NCI-H2171 treated with DMSO at 0.1 percent for 48 hours (cell line): ENCODE measurements around the gene UNC5B.

Experiments
- DNase-seq: peaks from one replicate; lab custom pipeline; 2025; lab: John Stamatoyannopoulos, UW

The UNC5B gene

DNA sequence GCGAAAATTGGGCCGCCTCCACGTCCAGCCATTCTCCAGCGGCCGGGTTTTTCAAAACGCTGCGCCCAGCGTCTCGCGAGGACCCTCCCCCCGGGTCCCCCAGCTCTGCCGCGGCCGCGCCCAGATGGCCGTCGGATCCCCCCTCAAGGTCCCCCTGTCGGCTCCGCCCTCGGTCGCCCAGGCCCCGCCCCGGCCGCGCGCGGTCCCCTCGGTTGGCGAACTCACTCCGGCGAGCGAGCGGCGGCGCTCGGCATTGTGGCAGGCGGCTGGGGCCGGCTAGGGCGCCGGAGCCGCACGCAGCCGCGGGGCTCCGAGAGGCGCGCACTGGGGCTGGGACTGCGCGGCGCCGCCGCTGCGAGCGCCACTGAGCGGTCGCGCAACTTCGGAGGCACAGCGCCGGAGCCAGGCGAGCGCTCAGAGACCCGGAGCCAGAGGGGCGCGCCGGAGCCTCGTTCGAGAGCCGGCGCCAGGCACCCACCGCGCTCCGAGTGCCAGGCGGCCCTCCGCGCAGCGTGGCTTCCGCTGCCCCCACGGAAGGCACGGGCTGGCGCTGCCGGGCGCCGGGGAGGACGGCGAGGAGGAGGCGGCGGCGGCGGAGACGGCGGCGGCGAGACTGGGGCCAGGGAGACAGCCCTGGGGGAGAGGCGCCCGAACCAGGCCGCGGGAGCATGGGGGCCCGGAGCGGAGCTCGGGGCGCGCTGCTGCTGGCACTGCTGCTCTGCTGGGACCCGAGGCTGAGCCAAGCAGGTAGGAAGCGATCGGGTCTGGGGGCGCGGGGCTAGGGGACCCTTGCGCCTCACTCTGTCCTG, at the start of gene UNC5B:
Gene UNC5B (plus strand): TSS at position 253 of the 809 bp plus-strand sequence. CDS start 416 bp downstream, at position 669.
- peak; percentile 75 for DNase-seq

DNA sequence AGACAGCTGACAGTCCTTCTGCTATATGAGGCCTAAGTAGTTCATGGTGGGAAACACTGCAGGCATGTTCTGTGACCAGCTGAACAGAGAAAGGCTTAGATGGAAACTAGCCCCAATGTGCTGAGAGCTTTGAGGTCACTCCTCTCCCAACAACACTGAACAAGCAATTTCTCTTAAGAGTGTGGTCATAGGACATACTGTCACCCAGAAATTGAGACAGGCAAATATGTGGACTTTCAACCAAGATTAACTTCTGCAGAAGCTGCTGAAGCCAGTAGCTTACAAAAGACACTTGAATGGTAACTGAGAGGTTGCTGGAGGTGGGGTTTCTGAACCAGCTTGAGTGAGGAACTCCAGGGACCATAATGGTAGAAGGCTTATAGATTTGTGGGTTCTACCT, 38.9 kb upstream of the UNC5B start:
- no peak for DNase-seq

DNA sequence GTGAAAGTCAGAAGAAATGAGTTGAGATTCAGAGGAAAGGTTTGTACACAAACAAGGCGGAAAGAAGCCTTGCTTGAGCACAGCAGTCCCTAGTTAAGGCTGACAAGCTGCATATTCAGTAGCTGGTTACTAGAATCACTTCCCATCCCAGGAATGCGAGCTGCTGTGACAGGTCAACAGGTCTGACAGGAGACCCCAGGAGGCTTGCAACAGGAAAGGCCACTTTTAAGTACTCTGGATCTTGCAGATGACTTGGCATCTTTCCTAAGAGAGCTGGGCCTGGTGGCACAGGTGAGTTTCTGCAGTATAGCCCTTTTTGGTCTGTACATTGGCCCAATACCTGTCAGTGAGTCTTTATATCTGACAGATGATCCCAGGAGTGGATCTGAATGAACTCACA, 35.7 kb upstream of the UNC5B start:
- DNase-seq = no peak

DNA sequence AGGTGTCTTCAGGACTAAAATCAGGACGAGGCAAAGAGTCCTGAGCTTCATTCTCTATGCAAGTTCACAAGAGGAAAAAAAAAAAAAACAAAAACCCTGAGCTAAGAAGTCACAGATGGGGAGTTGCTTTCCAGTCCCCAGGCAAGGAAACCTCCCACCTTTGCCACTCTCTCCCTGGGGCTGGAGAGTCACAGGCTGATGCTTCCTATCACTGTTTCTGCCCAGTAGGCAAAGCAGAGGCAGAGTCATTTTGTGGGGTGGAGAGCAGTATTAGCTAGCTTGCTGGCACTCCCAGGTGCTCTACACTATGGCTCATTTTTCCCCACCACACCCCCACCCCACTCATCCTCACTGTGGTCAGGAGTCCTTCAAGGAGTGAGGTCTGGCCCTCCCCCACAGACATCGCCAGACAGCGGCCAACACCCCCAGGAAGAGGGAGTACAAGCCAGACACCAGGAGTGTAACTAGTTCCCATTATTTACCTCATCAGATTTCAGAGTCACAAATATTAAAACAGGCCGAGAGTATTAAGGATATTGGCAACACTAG, 34.6 kb upstream of the UNC5B start:
- DNase-seq = peak; percentile 27

DNA sequence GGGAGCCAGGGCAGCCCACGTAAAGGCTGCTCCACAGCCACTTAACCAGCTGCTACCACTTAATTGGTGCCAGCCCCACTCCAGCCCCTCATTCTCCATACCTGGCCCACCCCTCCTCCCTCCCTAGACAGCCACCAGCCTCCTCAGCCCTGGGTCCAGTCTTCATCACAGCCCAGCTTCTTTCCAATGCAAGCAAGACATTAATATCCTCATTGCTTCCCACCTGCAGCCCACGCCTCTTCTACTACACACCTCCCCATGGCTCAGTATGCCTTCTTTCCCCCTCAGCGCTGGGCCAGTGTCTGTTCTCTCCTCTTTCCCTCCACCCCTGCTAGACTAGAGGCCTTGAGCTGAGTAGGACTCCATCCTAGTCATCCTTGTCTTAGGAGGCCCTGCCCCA, 33.5 kb upstream of the UNC5B start:
- no peak for DNase-seq

DNA sequence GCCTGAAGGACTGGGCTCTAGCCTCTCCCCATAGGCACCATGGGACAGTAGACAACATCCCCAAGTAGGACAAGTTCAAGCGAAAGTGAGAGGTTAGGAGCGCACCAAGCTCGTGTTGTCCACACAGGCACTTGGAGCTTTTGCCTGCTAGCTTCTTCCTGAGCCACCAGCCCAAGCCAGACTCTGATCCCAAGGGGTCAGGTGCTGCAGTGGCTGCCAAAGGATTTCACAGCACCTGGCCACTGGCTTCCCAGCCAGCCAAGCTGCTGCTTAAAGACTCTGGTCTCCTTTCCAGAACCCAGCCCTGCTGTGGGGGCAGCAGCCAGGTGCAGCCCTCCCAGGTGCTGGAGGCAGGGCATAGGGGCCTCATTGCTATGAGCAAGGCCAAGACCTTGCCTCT, 33.0 kb upstream of the UNC5B start:
- peak; percentile 4 for DNase-seq

DNA sequence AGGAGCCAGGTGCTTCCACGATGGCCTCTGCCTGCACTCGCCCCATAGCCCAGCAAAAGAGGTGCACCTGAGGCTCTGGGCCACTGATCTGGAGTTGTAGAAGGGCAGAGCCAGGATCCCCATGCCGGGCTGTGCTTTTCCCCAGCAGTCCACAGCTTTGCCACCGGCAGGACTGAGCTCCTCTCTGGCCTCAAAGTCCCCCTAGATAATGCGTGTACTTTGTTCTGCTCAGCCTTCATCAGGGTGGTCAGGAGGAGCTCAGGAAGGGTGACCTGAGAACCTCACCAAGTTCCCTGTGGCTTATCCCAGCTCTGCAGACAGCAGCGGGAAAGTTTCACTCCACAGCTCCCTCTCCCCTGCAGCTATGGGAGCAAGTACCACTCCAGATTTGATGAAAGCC, 27.9 kb upstream of the UNC5B start:
- DNase-seq = no peak

DNA sequence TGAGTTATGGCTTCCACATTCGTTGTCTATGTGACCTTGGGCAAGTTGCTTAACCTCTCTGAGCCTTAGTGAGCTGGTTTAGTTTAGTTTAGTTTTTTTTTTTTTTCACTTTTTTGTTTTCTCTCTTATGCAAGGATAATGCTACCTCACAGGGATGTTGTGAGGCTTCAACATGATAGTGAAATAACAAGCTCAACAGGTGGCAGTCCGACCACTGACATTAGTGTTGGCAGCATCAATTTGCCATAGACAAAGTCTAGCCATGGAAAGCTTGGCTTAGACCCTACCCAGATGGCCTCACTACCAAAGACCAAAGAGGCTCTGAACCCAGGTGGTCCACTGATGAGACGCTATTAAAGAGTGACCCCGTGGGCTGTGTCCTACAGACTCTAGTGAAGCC, 27.2 kb upstream of the UNC5B start:
- no peak for DNase-seq

DNA sequence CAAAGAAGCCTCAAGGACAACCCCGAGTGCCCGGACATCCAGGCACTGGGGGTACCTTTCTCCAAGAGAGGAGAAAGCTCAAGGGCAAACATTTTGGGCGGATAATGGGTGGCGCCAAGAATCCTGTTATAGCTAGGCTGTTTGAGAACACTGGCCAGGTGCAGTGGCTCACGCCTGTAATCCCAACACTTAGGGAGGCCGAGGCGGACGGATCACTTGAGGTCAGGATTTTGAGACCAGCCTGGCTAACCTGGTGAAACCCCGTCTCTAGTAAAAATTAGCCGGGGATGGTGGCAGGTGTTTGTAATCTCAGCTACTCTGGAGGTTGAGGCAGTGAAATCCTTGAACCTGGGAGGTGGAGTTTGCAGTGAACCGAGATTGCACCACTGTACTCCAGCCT, 25.2 kb upstream of the UNC5B start:
- DNase-seq = no peak

DNA sequence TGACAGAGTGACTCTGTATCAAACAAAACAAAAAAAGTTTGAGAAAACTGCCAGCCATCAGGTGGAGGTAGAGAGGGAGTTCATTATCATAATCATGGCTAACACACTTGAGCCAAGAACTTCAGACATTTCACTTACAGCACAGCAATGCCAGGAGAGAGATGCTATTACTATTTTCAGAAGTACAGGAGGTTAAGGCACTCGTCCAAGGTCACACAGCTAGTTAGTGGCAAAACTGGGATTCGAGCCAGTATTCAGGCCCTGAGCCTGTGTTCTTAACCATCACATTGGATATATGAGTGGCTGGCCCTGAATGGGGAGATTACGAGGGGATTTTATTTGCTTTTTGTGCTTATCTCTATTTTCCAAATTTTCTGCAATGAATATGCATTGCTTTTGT, 24.8 kb upstream of the UNC5B start:
- DNase-seq = no peak

DNA sequence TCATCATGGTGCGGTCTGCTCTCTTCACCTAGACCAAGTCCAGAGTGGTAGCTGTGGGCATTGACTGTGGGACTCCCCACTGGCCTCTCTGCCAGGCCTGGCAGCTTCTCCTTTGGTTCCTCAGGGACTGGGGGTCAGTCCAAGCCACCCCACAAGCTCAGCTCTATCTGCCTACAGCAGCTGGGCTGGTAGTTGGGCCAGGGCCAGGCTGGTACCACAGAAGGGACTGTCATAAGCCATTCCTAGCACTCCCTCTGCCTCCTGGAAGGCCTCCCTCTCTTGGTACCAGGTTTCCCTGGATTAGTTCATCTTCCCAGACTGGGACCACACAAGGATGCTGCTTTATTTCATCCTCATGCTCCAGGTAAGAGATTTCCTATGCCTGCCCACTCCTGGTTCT, 24.2 kb upstream of the UNC5B start:
- DNase-seq = no peak

DNA sequence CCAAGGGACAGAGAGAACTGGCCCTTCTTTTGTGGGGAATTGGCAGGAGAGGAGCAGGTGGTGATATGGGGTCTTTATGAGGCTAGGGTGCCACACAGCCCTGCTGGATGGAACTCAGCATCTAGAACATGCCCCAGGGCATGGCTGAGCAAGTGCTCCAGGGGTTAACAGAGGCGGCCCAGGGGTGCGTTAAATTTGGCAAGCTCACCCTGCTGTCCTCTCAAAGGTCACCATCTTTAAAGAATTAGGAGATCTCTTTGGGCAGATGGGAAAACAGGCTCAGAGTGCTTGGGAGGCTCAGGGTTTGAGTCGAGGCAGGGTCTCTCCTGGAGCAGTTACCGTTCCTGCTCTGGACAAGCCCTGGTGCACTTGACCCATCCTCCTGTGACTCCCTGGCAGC, 21.4 kb upstream of the UNC5B start:
- no peak for DNase-seq

DNA sequence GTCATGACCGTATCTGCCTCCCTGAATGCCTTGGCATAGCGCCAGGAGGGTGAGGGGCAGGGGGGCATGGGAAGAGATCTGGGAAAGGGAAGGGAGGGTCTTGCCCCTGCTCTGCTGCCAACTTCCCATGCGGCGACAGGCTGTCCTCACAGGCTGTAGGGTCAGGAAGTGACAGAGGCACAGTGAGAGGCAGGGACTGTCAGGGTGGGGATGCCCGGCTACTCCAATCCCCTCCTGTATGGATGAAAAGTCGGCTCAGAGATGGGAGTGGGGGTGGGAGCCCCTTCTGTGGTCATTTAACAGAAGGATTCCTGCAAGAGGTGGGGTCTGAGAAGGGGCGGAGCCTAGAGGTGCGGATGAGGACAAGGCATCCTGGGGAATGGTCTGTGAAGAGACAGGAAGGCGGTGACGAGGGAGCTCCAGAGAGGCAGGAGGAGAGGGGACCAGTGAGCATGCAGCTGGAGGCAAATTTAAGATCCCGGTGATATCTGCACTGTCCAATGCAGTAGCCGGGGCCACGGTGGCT, 20.8 kb upstream of the UNC5B start:
- no peak for DNase-seq

DNA sequence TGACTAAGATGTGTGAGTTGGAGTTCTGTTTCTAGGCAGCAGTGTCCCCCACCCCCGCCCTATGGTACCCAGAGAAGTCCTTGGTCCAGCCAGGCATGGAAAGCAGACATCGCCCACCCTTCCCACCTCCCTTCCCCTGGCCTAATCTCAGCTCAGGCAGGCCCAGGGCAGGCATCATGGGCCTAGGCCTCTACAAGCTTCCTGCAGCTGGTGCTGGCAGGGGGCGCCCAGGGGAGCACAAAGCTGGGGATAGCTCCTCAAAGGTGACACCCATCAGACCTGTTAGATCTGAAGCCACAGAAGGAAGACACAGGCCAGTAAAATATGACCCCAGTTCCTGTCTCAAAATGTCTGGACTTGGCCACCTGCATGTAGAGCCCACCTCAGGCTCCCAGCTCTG, 18.9 kb upstream of the UNC5B start:
- DNase-seq = no peak

DNA sequence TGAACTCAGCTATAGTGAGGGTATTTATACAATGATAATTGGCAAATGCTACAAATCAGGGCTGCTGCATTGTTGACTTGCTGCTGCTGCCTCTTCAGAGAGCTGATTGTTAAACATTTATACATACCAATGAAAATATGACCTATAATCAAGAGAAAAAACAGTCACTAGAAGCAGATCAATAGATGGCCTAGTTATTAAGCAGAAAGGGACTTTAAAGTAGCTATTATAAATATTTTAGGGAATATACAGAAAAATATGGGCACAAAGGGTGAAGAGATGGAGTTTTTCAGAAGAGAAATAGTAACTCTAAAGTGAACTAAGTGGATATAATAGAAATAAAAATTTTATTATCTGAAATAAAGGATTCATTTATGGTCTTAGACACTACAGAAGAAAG, 14.4 kb upstream of the UNC5B start:
- no peak for DNase-seq

DNA sequence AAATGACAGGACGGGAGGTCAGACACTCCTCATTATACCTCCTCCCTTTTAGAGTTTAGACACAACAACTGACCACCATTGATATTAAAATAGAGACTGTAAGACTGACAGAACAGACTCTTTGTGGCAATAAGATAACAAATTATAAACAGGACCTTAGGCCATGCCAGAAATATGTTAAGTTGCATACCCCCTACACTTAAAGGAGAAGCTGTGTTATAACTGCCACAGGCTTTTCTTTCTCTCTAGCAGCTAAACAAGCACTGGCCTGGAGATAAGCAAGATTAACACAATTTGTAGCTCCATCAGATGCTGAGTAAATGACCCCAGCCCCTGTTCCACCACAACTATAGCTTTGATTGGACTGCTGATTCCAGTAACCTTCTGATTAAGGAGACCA, 10.5 kb upstream of the UNC5B start:
- DNase-seq = no peak

DNA sequence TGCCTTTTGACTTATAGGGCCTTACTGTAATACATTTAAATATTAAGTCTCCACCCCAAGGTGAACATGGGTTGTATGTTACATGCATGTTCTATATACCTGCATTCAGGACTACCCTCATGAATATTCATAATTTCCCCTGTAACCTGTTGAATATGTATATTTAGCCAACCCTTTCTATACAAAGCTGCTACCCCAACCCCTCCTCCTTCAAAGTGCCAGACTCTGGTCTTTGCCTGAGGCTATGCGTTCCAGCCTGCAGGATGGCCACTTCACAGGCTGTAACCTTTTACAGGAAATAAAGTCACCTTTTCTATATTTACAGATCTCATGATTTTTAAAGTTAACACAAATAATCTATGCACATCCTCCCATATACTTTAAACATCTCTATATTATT, 10.1 kb upstream of the UNC5B start:
- no peak for DNase-seq

DNA sequence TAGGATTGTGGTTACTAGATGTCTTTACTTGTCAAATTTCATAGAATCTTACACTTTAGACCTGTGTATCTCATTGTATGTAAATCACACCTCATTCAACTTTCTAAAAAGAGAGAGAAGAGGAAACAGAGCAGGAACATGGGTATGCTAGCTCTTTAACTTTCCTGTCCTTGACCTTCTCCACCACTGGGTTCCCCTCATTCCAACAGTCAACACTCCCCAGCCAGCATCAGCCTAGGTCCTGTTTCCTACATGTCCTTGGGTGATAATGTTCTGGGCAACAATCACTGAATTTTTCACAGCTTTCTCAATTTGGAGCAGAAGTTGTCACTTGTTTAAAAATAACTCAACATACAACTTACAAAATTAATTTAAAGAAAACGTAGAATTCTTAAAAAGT, 9.2 kb upstream of the UNC5B start:
- no peak for DNase-seq

DNA sequence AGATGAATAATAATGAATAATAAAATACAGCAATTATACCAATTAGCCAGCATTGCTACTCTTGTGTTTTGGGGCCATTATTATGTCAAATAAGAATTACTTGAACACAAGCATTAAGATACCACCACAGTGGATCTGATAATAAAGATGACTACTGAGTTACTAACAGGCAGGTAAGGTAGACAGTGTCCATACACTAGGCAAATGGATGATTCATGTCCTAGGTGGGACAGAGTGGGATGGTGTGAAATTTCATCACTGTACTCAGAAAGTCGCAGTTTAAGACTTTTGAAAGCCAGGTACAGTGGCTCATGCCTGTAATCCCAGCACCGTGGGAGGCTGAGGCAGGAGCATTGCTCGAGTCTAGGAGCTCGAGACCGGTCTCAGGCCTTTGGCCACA, 8.7 kb upstream of the UNC5B start:
- no peak for DNase-seq

DNA sequence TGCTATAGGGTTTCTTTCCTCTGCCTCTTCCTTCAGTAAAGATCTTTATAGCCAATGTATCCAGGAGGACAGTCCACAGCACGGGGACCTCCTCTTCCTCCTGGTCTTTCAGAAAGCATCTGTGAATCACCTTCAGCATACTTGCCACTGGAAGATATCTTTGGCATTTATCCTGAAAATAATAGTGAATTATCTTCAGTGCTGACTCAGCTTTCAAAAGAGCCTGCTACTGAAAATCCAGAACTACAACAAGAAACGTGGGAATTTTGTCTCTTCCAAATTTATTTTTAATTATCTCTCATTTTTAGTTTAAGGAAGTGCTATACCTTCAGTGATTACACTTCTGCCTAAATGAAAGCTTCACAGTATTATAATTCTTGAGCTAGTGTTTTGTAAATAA, 7.6 kb upstream of the UNC5B start:
- DNase-seq = no peak

DNA sequence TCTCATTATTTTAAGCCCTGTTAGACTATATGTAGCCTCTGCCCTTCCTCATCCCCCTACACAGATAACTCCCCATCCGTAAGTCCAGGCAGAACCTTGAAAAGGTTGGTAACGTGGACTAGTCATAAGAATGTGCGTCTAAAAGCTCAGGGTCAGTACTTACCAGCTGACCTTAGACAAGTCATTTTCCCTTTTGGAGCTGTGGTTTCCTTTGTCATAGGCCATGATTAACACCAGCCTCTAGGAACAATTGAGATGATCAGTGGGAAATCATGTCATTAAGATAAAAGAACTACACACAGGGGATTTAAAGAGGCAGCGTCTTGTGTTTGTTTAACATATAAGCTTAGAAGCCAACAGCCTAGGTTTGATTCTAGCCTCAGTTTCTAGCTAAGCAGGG, 6.9 kb upstream of the UNC5B start:
- no peak for DNase-seq

DNA sequence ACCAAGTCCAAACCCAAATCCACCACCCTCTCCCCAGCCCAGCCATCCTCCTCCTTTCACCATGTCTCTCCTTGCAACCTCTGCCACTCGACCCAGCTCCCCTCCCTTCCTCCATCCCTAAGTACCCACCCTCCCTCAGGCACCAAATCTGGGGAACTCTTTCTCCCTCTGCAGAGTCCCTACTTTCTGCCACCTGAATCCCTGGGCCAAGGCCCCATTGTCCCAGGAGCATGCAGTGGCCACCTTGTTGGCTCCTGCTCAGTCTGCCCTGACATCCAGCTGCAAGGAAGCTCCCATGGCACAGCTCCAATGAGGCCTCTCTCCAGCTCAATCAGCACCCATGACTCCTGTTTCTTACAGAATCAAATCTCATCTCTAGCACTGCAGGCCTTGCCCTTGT, 5.5 kb upstream of the UNC5B start:
- no peak for DNase-seq

DNA sequence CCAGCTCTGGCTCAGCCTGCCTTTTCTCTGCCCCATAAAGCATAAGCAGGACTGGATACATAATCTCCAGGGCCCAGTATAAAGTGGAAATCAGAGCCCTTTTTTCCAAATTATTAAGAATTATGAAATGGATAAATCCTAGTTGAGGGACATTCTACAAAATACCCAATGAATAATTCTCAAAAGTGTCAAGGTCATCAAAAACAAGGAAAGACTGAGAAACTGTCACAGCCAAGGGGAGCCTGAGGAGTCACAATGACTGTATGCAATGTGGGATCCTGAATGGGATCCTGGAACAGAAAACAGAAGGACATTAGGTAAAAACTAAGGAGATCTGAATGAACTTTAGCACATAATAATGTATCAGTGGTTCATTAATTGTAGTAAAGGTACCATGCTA, 4.8 kb upstream of the UNC5B start:
- no peak for DNase-seq

DNA sequence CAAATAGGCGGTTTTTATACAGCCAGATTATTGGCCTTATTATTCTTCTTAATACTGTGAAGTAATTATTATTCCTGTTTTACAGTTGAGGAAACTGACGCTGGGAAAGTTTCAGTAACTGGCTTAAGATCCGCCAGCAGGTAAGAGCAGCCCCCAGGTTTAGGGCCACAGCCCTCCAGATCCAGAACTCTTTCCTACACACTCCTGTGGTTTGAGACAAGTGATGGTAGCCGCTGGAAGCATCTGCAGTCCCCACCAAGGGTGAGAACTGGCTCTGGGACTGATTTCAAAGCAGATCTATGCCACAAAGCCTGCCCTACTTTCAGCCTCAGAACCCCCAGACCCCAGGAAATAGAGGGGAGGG, 3.0 kb upstream of the UNC5B start:
- DNase-seq = no peak
